H9 (cell line): ENCODE data around the gene FANK1. TPM values are rescaled to one million over a fixed set of nuclear protein-coding genes. Genes with fewer than 3 reads are reported as not detected.

Source experiments
- DNase-seq: peaks from one replicate; pipeline ENCODE4 v3.0.0-alpha.2; 2017
- H2AFZ ChIP-seq: one replicate; pipeline ENCODE4 v1.6.1; 2013; ENCODE audit warnings: mild to moderate bottlenecking, low read length, control low read depth, moderate library complexity
- H2AK5ac ChIP-seq: 2 replicates; pipeline ENCODE4 v1.6.1; 2013; ENCODE audit warnings: low read length, control low read depth, mixed read lengths; ENCODE audit not compliant: insufficient read length
- H2BK120ac ChIP-seq: one replicate; pipeline ENCODE4 v1.6.1; 2013; ENCODE audit warnings: low read depth, mild to moderate bottlenecking, low read length, control low read depth, inconsistent platforms; ENCODE audit not compliant: poor library complexity, severe bottlenecking
- H2BK12ac ChIP-seq: 2 replicates; pipeline ENCODE4 v1.6.1; 2013; ENCODE audit warnings: low read length, control low read depth, mixed read lengths, low read depth; ENCODE audit not compliant: insufficient read length
- H2BK15ac ChIP-seq: 2 replicates; pipeline ENCODE4 v1.6.1; 2013; ENCODE audit warnings: low read depth, low read length, control low read depth
- H2BK20ac ChIP-seq: one replicate; pipeline ENCODE4 v1.6.1; 2013; ENCODE audit warnings: low read depth, mild to moderate bottlenecking, low read length, control low read depth, inconsistent platforms; ENCODE audit not compliant: poor library complexity, severe bottlenecking
- H2BK5ac ChIP-seq: 2 replicates; pipeline ENCODE4 v1.6.1; 2013; ENCODE audit warnings: low read length, control low read depth, mixed read lengths; ENCODE audit not compliant: insufficient read length
- H3K14ac ChIP-seq: 2 replicates; pipeline ENCODE4 v1.6.1; 2013; ENCODE audit warnings: low read length, control low read depth; ENCODE audit not compliant: insufficient read depth
- H3K18ac ChIP-seq: 2 replicates; pipeline ENCODE4 v1.6.1; 2013; ENCODE audit warnings: low read depth, mild to moderate bottlenecking, mixed read lengths, low read length, control low read depth; ENCODE audit not compliant: insufficient read length
- H3K23ac ChIP-seq: 2 replicates; pipeline ENCODE4 v1.6.1; 2013; ENCODE audit warnings: low read length, control low read depth, mixed read lengths, low read depth; ENCODE audit not compliant: insufficient read length
- H3K23me2 ChIP-seq: 2 replicates; pipeline ENCODE4 v1.6.1; 2013; ENCODE audit warnings: low read depth, mild to moderate bottlenecking, mixed read lengths, low read length, control low read depth; ENCODE audit not compliant: insufficient read length, poor library complexity, severe bottlenecking
- H3K27ac ChIP-seq: 2 replicates; pipeline ENCODE4 v1.5.1; 2013; ENCODE audit warnings: low read length, control low read depth, mixed read lengths, low read depth; ENCODE audit not compliant: insufficient read length
- H3K27me3 ChIP-seq: 2 replicates; pipeline ENCODE4 v1.6.1; 2013; ENCODE audit warnings: low read length, control low read depth, inconsistent platforms; ENCODE audit not compliant: insufficient read depth
- H3K4ac ChIP-seq: 2 replicates; pipeline ENCODE4 v1.6.1; 2013; ENCODE audit warnings: low read depth, mild to moderate bottlenecking, control low read depth, inconsistent platforms, low read length, moderate library complexity
- H3K4me1 ChIP-seq: 2 replicates; pipeline ENCODE4 v1.6.1; 2013; ENCODE audit warnings: low read length, control low read depth, inconsistent platforms; ENCODE audit not compliant: insufficient read depth
- H3K4me2 ChIP-seq: 2 replicates; pipeline ENCODE4 v1.6.1; 2013; ENCODE audit warnings: low read length, control low read depth, mixed read lengths; ENCODE audit not compliant: insufficient read length, insufficient read depth
- H3K56ac ChIP-seq: 2 replicates; pipeline ENCODE4 v1.6.1; 2013; ENCODE audit warnings: low read depth, mild to moderate bottlenecking, mixed read lengths, low read length, control low read depth; ENCODE audit not compliant: insufficient read length
- H3K79me1 ChIP-seq: 2 replicates; pipeline ENCODE4 v1.6.1; 2013; ENCODE audit warnings: low read depth, mild to moderate bottlenecking, moderate library complexity, low read length, control low read depth, inconsistent platforms; ENCODE audit not compliant: insufficient read depth, poor library complexity, severe bottlenecking
- H3K79me2 ChIP-seq: 2 replicates; pipeline ENCODE4 v1.6.1; 2013; ENCODE audit warnings: low read length, control low read depth, inconsistent platforms; ENCODE audit not compliant: insufficient read depth
- H3K9ac ChIP-seq: 2 replicates; pipeline ENCODE4 v1.6.1; 2013; ENCODE audit warnings: low read length, control low read depth, mixed read lengths; ENCODE audit not compliant: insufficient read length; ENCODE audit errors: extremely low read depth
- H3K9me3 ChIP-seq: one replicate; pipeline ENCODE4 v1.6.1; 2013; ENCODE audit warnings: low read depth, low read length, inconsistent platforms; ENCODE audit not compliant: control insufficient read depth
- H3T11ph ChIP-seq: one replicate; pipeline ENCODE4 v1.6.1; 2013; ENCODE audit warnings: mild to moderate bottlenecking, low read length, control low read depth, inconsistent platforms
- H4K20me1 ChIP-seq: one replicate; pipeline ENCODE4 v1.6.1; 2013; ENCODE audit not compliant: control insufficient read depth, insufficient read length, insufficient read depth
- H4K5ac ChIP-seq: 2 replicates; pipeline ENCODE4 v1.6.1; 2013; ENCODE audit warnings: low read depth, mild to moderate bottlenecking, mixed read lengths, low read length, control low read depth; ENCODE audit not compliant: insufficient read length
- H4K8ac ChIP-seq: replicated peaks from 2 replicates; pipeline ENCODE4 v1.6.1; 2013; ENCODE audit warnings: low read length, control low read depth, mixed read lengths, low read depth; ENCODE audit not compliant: insufficient read length
- H4K91ac ChIP-seq: 2 replicates; pipeline ENCODE4 v1.6.1; 2013; ENCODE audit warnings: low read depth, mild to moderate bottlenecking, moderate library complexity, mixed read lengths, low read length, control low read depth; ENCODE audit not compliant: insufficient read length
- H3K27ac Mint-ChIP-seq, 3 experiments: 2 replicates in 2 of 3; 3 replicates in 1 of 3; pipeline ENCODE4 v1.8.0; 2020 to 2021; ENCODE audit warnings: mixed read lengths in 3 of 3, mild to moderate bottlenecking in 1 of 3, moderate library complexity in 1 of 3
- H3K27me3 Mint-ChIP-seq: 2 replicates; pipeline ENCODE4 v1.8.0; 2021; ENCODE audit warnings: low read depth, mild to moderate bottlenecking, moderate library complexity, mixed read lengths
- H3K36me3 Mint-ChIP-seq, 3 experiments: 2 replicates in 2 of 3; 3 replicates in 1 of 3; pipeline ENCODE4 v1.8.0; 2020 to 2021; ENCODE audit warnings: low read depth in 3 of 3, mixed read lengths in 3 of 3; ENCODE audit not compliant: insufficient read depth in 1 of 3
- H3K4me1 Mint-ChIP-seq, 2 experiments: 2 replicates each; pipeline ENCODE4 v1.8.0; 2020; ENCODE audit warnings: mixed read lengths in 2 of 2
- H3K4me3 Mint-ChIP-seq, 2 experiments: 2 replicates in 1 of 2; 3 replicates in 1 of 2; pipeline ENCODE4 v1.8.0; 2020 to 2021; ENCODE audit warnings: mild to moderate bottlenecking in 2 of 2, mixed read lengths in 2 of 2, moderate library complexity in 1 of 2
- H3K9me3 Mint-ChIP-seq, 2 experiments: 2 replicates in 1 of 2; 3 replicates in 1 of 2; pipeline ENCODE4 v1.8.0; 2020; ENCODE audit warnings: mild to moderate bottlenecking in 2 of 2, mixed read lengths in 2 of 2, moderate library complexity in 1 of 2
- CTCF ChIP-seq: fragments of 200-600 bp; sonication (generic); conservative IDR thresholded peaks from 3 replicates; pipeline ENCODE4 v1.8.0; 2021; ENCODE audit warnings: antibody characterized with exemption, mild to moderate bottlenecking
- WGBS: extraction: QIAGEN DNeasy Blood & Tissue Kit; methylation state at CpG from one replicate; pipeline ENCODE4 v1.1.7; 2013; ENCODE audit warnings: missing lambda C conversion rate, low lambda C conversion rate, mixed read lengths; ENCODE audit not compliant: insufficient read length; ENCODE audit errors: extremely low coverage; 5-methylcytosine and 5-hydroxymethylcytosine counted together
- total RNA-seq: library from RNA; stranded (reverse); gene quantifications from 2 replicates; pipeline ENCODE4 v1.2.1, GENCODE V29; 2021

The FANK1 gene
- total RNA-seq, 1 experiment from 2014 or later = 0.68 TPM

GRCh38 chr10:126058104-126058503 is 161.7 kb downstream of the FANK1 start:
- no peaks in the 10 kb centered on the region for H3K23me2 ChIP-seq
- H4K20me1 ChIP-seq = no peaks in the 10 kb centered on the region
- H4K8ac ChIP-seq = no peak overlapping the region
- no peaks in the 10 kb centered on the region for H3K79me1 ChIP-seq
- H2AFZ ChIP-seq = no peak overlapping the region
- H3K27me3 ChIP-seq = no peaks in the 10 kb centered on the region
- no peak overlapping the region for H3K27ac ChIP-seq
- H2BK120ac ChIP-seq = no peak overlapping the region
- no peak overlapping the region for H2BK5ac ChIP-seq
- Mint-ChIP-seq H3K9me3 (peaks cover 3 to 5% of the 10 kb centered on the region in 2 experiments; a peak in 3 of 5 replicates), H3K27ac (no peak overlapping the region), H3K4me3 (no peak overlapping the region), H3K27me3 (no peaks in the 10 kb centered on the region; the same call in 1 of the 2 replicates), H3K36me3 (peaks cover 2 to 5% (median 3%) of the 10 kb centered on the region in 3 experiments; a peak in 2 of 7 replicates), H3K4me1 (peaks cover 5 to 18% of the 10 kb centered on the region in 2 experiments; a peak in 3 of 4 replicates)
- no peak overlapping the region for H2BK20ac ChIP-seq
- H2BK15ac ChIP-seq = no peak overlapping the region
- no peak overlapping the region for H4K5ac ChIP-seq
- no peak overlapping the region for H3T11ph ChIP-seq
- no peak overlapping the region for H3K4ac ChIP-seq
- no peak overlapping the region for H3K9ac ChIP-seq
- no peaks in the 10 kb centered on the region for H3K9me3 ChIP-seq
- no peak overlapping the region for H3K14ac ChIP-seq
- H4K91ac ChIP-seq = no peak overlapping the region
- no peak for DNase-seq
- H3K23ac ChIP-seq = no peak overlapping the region
- TF ChIP-seq CTCF = no peak
- H3K79me2 ChIP-seq = no peaks in the 10 kb centered on the region
- H2AK5ac ChIP-seq = no peak overlapping the region
- H3K4me1 ChIP-seq = no peaks in the 10 kb centered on the region
- no peak overlapping the region for H3K18ac ChIP-seq
- H3K4me2 ChIP-seq = no peak overlapping the region
- no peak overlapping the region for H2BK12ac ChIP-seq
- no CpG with 5 or more reads among the region's 6 CpGs for WGBS
- no peak overlapping the region for H3K56ac ChIP-seq
